Bronchial epithelial cell (primary cell): ENCODE results near the gene MRPS2. TPM values are rescaled to one million over a fixed set of nuclear protein-coding genes. Genes with fewer than 3 reads are reported as not detected.
"Not testable (repeated sequence)": the region's sequence is repeated elsewhere in the genome, so short reads cannot be mapped to it uniquely, and the experiment has no call there.

Source experiments
- DNase-seq: peaks from one replicate; pipeline ENCODE4 v3.0.0-alpha.2; 2010; ENCODE audit warnings: low read depth
- FAIRE-seq: peaks from 2 replicates; lab custom pipeline; 2011; peaks lifted over from hg19 to GRCh38; lab: Jason Lieb, UNC
- H3K27me3 ChIP-seq: 2 replicates; pipeline ENCODE4 v1.5.1; 2011; ENCODE audit warnings: low read length; ENCODE audit not compliant: control insufficient read depth, insufficient read depth
- H3K36me3 ChIP-seq: 2 replicates; pipeline ENCODE4 v1.5.1; 2011; ENCODE audit warnings: low read length; ENCODE audit not compliant: control insufficient read depth, insufficient read depth
- H3K4me3 ChIP-seq: 2 replicates; pipeline ENCODE4 v1.5.1; 2011; ENCODE audit warnings: mild to moderate bottlenecking, low read depth, low read length, control low read depth
- CTCF ChIP-seq: IDR thresholded peaks from 2 replicates; pipeline ENCODE4 v1.5.1; 2011; ENCODE audit warnings: mild to moderate bottlenecking, moderate library complexity, low read length, control low read depth, inconsistent platforms; ENCODE audit not compliant: insufficient read depth, severe bottlenecking
- total RNA-seq: library from RNA; depleted of rRNA; stranded (reverse); fragments of >200 nt; gene quantifications from 2 replicates; pipeline ENCODE4 v1.2.1, GENCODE V29; 2014

The MRPS2 gene
- total RNA-seq, 1 donor from 2014 or later: 15.5 TPM

DNA sequence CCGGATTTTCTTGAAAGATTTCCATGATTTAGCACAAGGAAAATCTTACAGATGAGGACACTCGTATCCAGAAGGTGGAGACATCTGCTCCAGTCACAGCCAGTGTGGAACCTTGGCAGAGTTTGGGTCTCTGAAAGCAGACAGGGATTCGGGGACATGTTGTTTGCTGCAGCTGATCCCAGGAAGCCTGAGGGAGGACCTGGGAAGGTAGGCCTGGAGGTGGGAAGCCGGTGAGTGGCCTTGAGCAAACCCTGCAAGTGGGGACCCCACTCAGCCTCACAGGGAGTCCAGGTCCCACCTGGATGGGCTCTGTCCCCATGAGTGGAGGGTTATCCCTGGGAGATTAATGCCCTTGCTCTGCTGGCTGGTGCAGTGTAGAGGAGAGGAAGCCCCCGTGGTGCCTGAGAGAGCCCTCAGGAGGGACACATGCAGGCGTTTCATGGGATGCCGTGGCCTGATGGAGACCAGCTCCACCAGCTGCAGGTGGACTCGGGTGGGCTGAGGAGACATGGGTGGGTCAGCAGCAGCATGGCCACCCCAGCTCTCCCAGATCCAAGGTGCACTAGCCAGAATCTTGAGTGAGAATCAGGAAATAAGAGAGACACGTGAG, 7.8 kb downstream of the MRPS2 start:
- Histone ChIP-seq H3K27me3 (no peaks in the 10 kb centered on the region), H3K4me3 (no peak overlapping the region), H3K36me3 (peaks cover 10% of the 10 kb centered on the region)
- FAIRE-seq (no peak), DNase-seq (no peak)
- no peak for TF ChIP-seq CTCF

DNA sequence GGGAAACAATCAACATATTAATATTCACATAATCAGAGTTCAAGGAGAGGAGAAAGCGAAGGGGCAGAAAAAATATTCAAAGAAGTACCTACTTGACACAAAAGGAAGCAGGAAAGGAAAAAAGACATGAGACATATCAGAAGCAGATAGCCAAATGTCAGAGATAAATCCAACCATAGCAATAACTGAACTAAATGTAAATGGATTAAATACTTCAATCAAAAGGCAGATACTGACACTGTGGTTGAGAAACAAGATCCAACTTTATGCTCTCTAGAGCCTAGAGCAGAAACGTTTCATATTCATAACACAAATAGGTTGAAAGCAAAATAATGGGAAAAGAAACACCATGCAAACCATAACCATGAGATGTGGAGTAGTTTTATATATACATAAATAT, 9.0 kb downstream of the MRPS2 start:
- FAIRE-seq (no peak), DNase-seq (no peak)
- no peak for TF ChIP-seq CTCF

DNA sequence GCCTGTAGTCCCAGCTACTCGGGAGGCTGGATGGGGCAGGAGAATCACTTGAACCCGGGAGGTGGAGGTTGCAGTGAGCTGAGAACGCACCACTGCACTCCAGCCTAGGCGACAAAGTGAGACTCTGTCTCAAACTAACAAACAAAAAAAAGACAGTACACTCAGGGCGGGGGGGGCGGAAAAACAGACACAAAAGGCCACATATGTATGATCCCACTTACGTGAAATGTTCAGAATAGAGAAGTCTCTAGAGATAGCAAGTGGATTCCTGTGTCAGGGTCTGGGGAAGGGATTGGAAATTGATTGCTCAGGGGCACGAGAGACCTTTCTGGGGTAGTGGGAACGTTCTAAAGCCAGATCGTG, 11.7 kb downstream of the MRPS2 start:
- Histone ChIP-seq H3K4me3 (no peak overlapping the region), H3K36me3 (no peaks in the 10 kb centered on the region), H3K27me3 (no peaks in the 10 kb centered on the region)
- FAIRE-seq: no peak
- no peak for TF ChIP-seq CTCF
- DNase-seq: no peak

More for the DNA sequence above, 9.0 kb downstream of the MRPS2 start:
- Histone ChIP-seq H3K27me3 (no peaks in the 10 kb centered on the region), H3K36me3 (peaks cover 6% of the 10 kb centered on the region), H3K4me3 (no peak overlapping the region)

- Histone ChIP-seq H3K4me3 (no peak overlapping the region), H3K36me3 (no peaks in the 10 kb centered on the region), H3K27me3 (no peaks in the 10 kb centered on the region)
- no peak for TF ChIP-seq CTCF
- DNase-seq (no peak), FAIRE-seq (no peak)
Observed at GRCh38 chr9:135512904-135513303, 12.4 kb downstream of the MRPS2 start.

GRCh38 chr9:135513351-135513846, 12.9 kb downstream of the MRPS2 start:
- no peak overlapping the region for H3K4me3 ChIP-seq
- no peaks in the 10 kb centered on the region for H3K36me3 ChIP-seq
- H3K27me3 ChIP-seq: no peaks in the 10 kb centered on the region
- TF ChIP-seq CTCF: no peak
- FAIRE-seq (no peak), DNase-seq (no peak)

DNA sequence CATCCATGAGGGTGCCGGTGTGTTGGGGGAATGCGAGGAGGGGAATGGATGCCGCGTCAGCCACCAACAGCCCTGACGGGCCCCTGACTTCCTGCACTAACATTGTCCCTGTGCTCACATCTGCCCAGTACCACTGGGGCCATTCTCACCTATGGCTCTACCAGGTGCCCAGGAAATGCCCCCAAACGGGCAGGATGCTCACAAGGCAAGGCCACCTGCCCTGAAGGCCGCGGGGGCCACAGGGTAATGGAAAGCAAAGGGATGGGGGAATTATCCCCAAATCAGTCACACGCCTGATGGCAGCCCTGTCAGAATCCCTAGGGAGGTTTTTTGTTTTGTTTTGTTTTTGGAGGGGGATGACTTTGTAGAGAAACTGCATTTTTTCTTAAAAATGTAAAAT, 13.4 kb downstream of the MRPS2 start:
- H3K36me3 ChIP-seq, DNase-seq, FAIRE-seq, H3K27me3 ChIP-seq, H3K4me3 ChIP-seq: not testable (repeated sequence)
